Choroid plexus epithelial cell (primary cell): ENCODE data around the gene DEFB113.

Experiments used
- DNase-seq: peaks from one replicate; pipeline ENCODE4 v3.0.0-alpha.2; 2010; ENCODE audit warnings: low read depth
- H3K4me3 ChIP-seq: 2 replicates; pipeline ENCODE4 v1.5.1; 2011; ENCODE audit warnings: low read depth, mild to moderate bottlenecking, control low read depth, low read length, moderate library complexity
- CTCF ChIP-seq: conservative IDR thresholded peaks from 2 replicates; pipeline ENCODE4 v1.5.1; 2011; ENCODE audit warnings: low read depth, mild to moderate bottlenecking, control low read depth, inconsistent platforms, low read length, moderate library complexity

The DEFB113 gene

GRCh38 chr6:49937811-49938210 lies 31.6 kb downstream of the DEFB113 start:
- no peak for TF ChIP-seq CTCF
- H3K4me3 ChIP-seq, result no peak overlapping the region
- DNase-seq, result no peak

GRCh38 chr6:49937017-49937416 lies 32.4 kb downstream of the DEFB113 start:
- DNase-seq, result no peak
- H3K4me3 ChIP-seq, result no peak overlapping the region
- no peak for TF ChIP-seq CTCF

GRCh38 chr6:49935387-49935786 lies 34.0 kb downstream of the DEFB113 start:
- no peak for TF ChIP-seq CTCF
- H3K4me3 ChIP-seq, result no peak overlapping the region
- DNase-seq, result no peak

- no peak for TF ChIP-seq CTCF
- no peak overlapping the region for H3K4me3 ChIP-seq
These were observed 34.7 kb downstream of the DEFB113 start for GRCh38 chr6:49934770-49935169.

GRCh38 chr6:49933526-49933925 lies 35.9 kb downstream of the DEFB113 start:
- no peak overlapping the region for H3K4me3 ChIP-seq
- no peak for TF ChIP-seq CTCF
- no peak for DNase-seq

More at GRCh38 chr6:49934770-49935169, 34.7 kb downstream of the DEFB113 start:
- DNase-seq, result no peak

- no peak for DNase-seq
- H3K4me3 ChIP-seq, result no peak overlapping the region
- no peak for TF ChIP-seq CTCF
These were observed 40.1 kb downstream of the DEFB113 start for GRCh38 chr6:49929340-49929739.

- no peak for DNase-seq
- no peak overlapping the region for H3K4me3 ChIP-seq
- no peak for TF ChIP-seq CTCF
These were observed 45.6 kb downstream of the DEFB113 start for GRCh38 chr6:49923826-49924225.
